Smooth muscle cell (in vitro differentiated cells): ENCODE data around the gene FARP1. TPM values are rescaled to one million over a fixed set of nuclear protein-coding genes. Genes with fewer than 3 reads are reported as not detected.

ENCODE experiments used
- DNase-seq: peaks from one replicate; lab custom pipeline; 2025; ENCODE audit not compliant: unreplicated experiment; lab: John Stamatoyannopoulos, UW
- H2AFZ ChIP-seq: fragments of 200-600 bp; sonication (generic); 2 replicates; pipeline ENCODE4 v1.6.0; 2016; ENCODE audit warnings: antibody characterized with exemption, low read depth, mild to moderate bottlenecking
- H3F3A ChIP-seq: fragments of 200-600 bp; sonication (generic); 2 replicates; pipeline ENCODE4 v1.6.0; 2017; ENCODE audit warnings: antibody characterized with exemption, low read depth
- H3K27ac ChIP-seq: fragments of 200-600 bp; sonication (generic); 2 replicates; pipeline ENCODE4 v1.5.1; 2016; ENCODE audit warnings: low read depth, mild to moderate bottlenecking
- H3K27me3 ChIP-seq: fragments of 200-600 bp; sonication (generic); 2 replicates; pipeline ENCODE4 v1.6.1; 2016; ENCODE audit warnings: low read depth, mild to moderate bottlenecking
- H3K36me3 ChIP-seq: fragments of 200-600 bp; sonication (generic); 2 replicates; pipeline ENCODE4 v1.5.1; 2016; ENCODE audit warnings: low read depth
- H3K4me1 ChIP-seq: fragments of 200-600 bp; sonication (generic); 2 replicates; pipeline ENCODE4 v1.5.1; 2016; ENCODE audit warnings: low read depth
- H3K4me2 ChIP-seq: fragments of 200-600 bp; sonication (generic); 2 replicates; pipeline ENCODE4 v1.6.0; 2016; ENCODE audit warnings: mild to moderate bottlenecking
- H3K4me3 ChIP-seq: fragments of 200-600 bp; sonication (generic); 2 replicates; pipeline ENCODE4 v1.5.1; 2016; ENCODE audit warnings: mild to moderate bottlenecking
- H3K79me2 ChIP-seq: fragments of 200-600 bp; sonication (generic); 2 replicates; pipeline ENCODE4 v1.6.0; 2016; ENCODE audit warnings: low read depth, mild to moderate bottlenecking
- H3K9ac ChIP-seq: fragments of 200-600 bp; sonication (generic); 2 replicates; pipeline ENCODE4 v1.6.0; 2016; ENCODE audit warnings: low read depth
- H3K9me3 ChIP-seq: fragments of 200-600 bp; sonication (generic); replicated peaks from 2 replicates; pipeline ENCODE4 v1.5.1; 2016; ENCODE audit warnings: low read depth
- H4K20me1 ChIP-seq: fragments of 200-600 bp; sonication (generic); 2 replicates; pipeline ENCODE4 v1.6.0; 2016; ENCODE audit warnings: low read depth
- CTCF ChIP-seq: fragments of 200-600 bp; sonication (generic); IDR thresholded peaks from 2 replicates; pipeline ENCODE4 v1.5.1; 2017; ENCODE audit warnings: borderline replicate concordance, mild to moderate bottlenecking, antibody characterized with exemption; ENCODE audit not compliant: insufficient read depth, poor library complexity, severe bottlenecking
- WGBS: methylation state at CpG from one replicate; pipeline ENCODE4 v1.1.7; 2016; ENCODE audit warnings: low lambda C conversion rate; 5-methylcytosine and 5-hydroxymethylcytosine counted together
- polyA plus RNA-seq: library from polyadenylated mRNA; unstranded; fragments of >200 nt; fragmentation: Nextera tagmentation; extraction: Ambion mirVana; gene quantifications from 2 replicates; pipeline ENCODE4 v1.2.1, GENCODE V29; 2016
- total RNA-seq: library from RNA; depleted of rRNA; stranded (reverse); fragments of >200 nt; gene quantifications from 2 replicates; pipeline ENCODE4 v1.2.3, GENCODE V29; 2014

Gene FARP1
- total and polyA plus RNA-seq, 2 experiments from 2014 or later, result 59.4 to 104 TPM

GRCh38 chr13:98443329-98443728 is 300.4 kb downstream of the FARP1 start:
- Histone ChIP-seq H3K27ac (peak overlapping the region; percentile 88), H3K36me3 (no peaks in the 10 kb centered on the region), H3K27me3 (no peaks in the 10 kb centered on the region), H3K4me2 (no peak overlapping the region), H3K4me1 (no peaks in the 10 kb centered on the region), H4K20me1 (peaks cover 13% of the 10 kb centered on the region), H3K4me3 (no peak overlapping the region), H3F3A (peaks cover 21% of the 10 kb centered on the region), H3K79me2 (no peaks in the 10 kb centered on the region), H3K9ac (peak overlapping the region; percentile 72), H3K9me3 (no peaks in the 10 kb centered on the region), H2AFZ (no peak overlapping the region)
- peak; percentile 27 for DNase-seq
- no peak for TF ChIP-seq CTCF
- 34% methylated on average over 8 of the region's 11 CpGs for WGBS

GRCh38 chr13:98443800-98444325 is 301.0 kb downstream of the FARP1 start:
- Histone ChIP-seq H3K4me2 (no peak overlapping the region), H3K36me3 (no peaks in the 10 kb centered on the region), H3K9me3 (no peaks in the 10 kb centered on the region), H3K4me3 (no peak overlapping the region), H2AFZ (no peak overlapping the region), H3F3A (peaks cover 25% of the 10 kb centered on the region), H4K20me1 (peaks cover 13% of the 10 kb centered on the region), H3K27ac (peak overlapping the region; percentile 88), H3K4me1 (no peaks in the 10 kb centered on the region), H3K9ac (peak overlapping the region; percentile 72), H3K79me2 (no peaks in the 10 kb centered on the region), H3K27me3 (no peaks in the 10 kb centered on the region)
- WGBS, result 92% methylated on average over 20 of the region's 21 CpGs
- no peak for TF ChIP-seq CTCF
- DNase-seq, result no peak

- no peaks in the 10 kb centered on the region for H3K27me3 ChIP-seq
- no peaks in the 10 kb centered on the region for H3K79me2 ChIP-seq
- no peak for TF ChIP-seq CTCF
- H3F3A ChIP-seq, result peaks cover 29% of the 10 kb centered on the region
- no peaks in the 10 kb centered on the region for H3K9me3 ChIP-seq
- no peak overlapping the region for H3K4me2 ChIP-seq
- no peak overlapping the region for H3K4me3 ChIP-seq
- H3K4me1 ChIP-seq, result no peaks in the 10 kb centered on the region
- H3K9ac ChIP-seq, result no peak overlapping the region
- H2AFZ ChIP-seq, result no peak overlapping the region
- H3K27ac ChIP-seq, result peak overlapping the region; percentile 88
- WGBS, result 99% methylated on average over 16 of the region's 16 CpGs
- H3K36me3 ChIP-seq, result no peaks in the 10 kb centered on the region
- DNase-seq, result no peak
- H4K20me1 ChIP-seq, result peaks cover 14% of the 10 kb centered on the region
These were observed 301.5 kb downstream of the FARP1 start for GRCh38 chr13:98444381-98444780.
